ENCODE data around the gene WDR27.
"Not testable (repeated sequence)": the region's sequence is repeated elsewhere in the genome, so short reads cannot be mapped to it uniquely, and the experiment has no call there.

Gene WDR27

GRCh38 chr6:169620171-169621130 lies 81.4 kb downstream of the WDR27 start:
- Histone ChIP-seq H3K56ac (ENCODE audit: low read length) (peak overlapping the region; percentile 82), H3K23ac (ENCODE audit: low read length) (no peak overlapping the region), H3K4me2 (ENCODE audit: low read length) (no peak overlapping the region), H3K9ac (ENCODE audit: low read length) (no peak overlapping the region), H3K27me3 (ENCODE audit: insufficient read depth, low read length, poor library complexity) (no peaks in the 10 kb centered on the region), H3K79me2 (ENCODE audit: control insufficient read depth, insufficient read depth, low read length) (no peaks in the 10 kb centered on the region), H3K4me1 (ENCODE audit: control insufficient read depth, low read depth, low read length) (peaks cover 6% of the 10 kb centered on the region), H3K4ac (ENCODE audit: low read depth, low read length) (peak overlapping the region; percentile 89), H3K18ac (ENCODE audit: low read length) (peak overlapping the region; percentile 81), H3K27ac (ENCODE audit: low read depth, low read length) (peak overlapping the region; percentile 97), H2BK5ac (ENCODE audit: low read length) (peak overlapping the region; percentile 99), H3K79me1 (ENCODE audit: low read length) (peaks cover 5% of the 10 kb centered on the region), H3K4me3 (ENCODE audit: low read length) (no peak overlapping the region), H4K8ac (ENCODE audit: low read depth, low read length) (no peak overlapping the region), H2BK15ac (replicated peaks; ENCODE audit: low read depth) (no peak overlapping the region), H4K5ac (ENCODE audit: low read length) (peak overlapping the region; percentile 10), H3K36me3 (ENCODE audit: control insufficient read depth, insufficient read depth, low read length) (peaks cover 13% of the 10 kb centered on the region), H2BK120ac (ENCODE audit: low read depth, low read length) (peak overlapping the region; percentile 77), H2AK5ac (ENCODE audit: low read length) (peak overlapping the region; percentile 97)
- peak; percentile 92 for DNase-seq
- no CpG with 5 or more reads among the region's 10 CpGs for WGBS (ENCODE audit: extremely low coverage, insufficient coverage, low lambda C conversion rate)

DNA sequence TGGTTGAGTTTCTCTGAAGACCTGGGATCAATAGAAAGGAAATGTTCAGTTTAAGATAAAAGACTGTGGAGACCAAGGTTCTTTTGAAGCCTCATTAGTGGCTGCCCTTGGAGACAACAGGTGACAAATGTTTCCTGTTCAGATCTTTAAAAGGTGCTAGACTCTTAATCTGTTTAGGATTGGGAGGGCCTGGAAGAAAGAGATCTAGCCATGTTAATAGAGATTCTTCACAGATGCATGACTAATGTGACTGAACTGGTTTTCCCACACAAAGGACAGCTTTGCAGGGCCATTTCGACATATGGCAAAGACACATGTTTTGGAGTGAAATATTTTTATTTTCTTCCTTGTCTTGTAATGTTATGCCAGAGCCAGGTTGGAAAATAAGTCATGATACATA lies 82.2 kb downstream of the WDR27 start:
- WGBS (ENCODE audit: extremely low coverage, insufficient coverage, low lambda C conversion rate) = no CpG with 5 or more reads among the region's 1 CpG
- Histone ChIP-seq H3K4me1 (ENCODE audit: control insufficient read depth, low read depth, low read length) (peaks cover 6% of the 10 kb centered on the region), H4K5ac (ENCODE audit: low read length) (no peak overlapping the region), H2BK120ac (ENCODE audit: low read depth, low read length) (peak overlapping the region; percentile 93), H2BK5ac (ENCODE audit: low read length) (peak overlapping the region; percentile 98), H3K23ac (ENCODE audit: low read length) (no peak overlapping the region), H3K36me3 (ENCODE audit: control insufficient read depth, insufficient read depth, low read length) (peaks cover 11% of the 10 kb centered on the region), H3K27ac (ENCODE audit: low read depth, low read length) (peak overlapping the region; percentile 97), H2AK5ac (ENCODE audit: low read length) (no peak overlapping the region), H3K79me1 (ENCODE audit: low read length) (peaks cover 6% of the 10 kb centered on the region), H2BK15ac (replicated peaks; ENCODE audit: low read depth) (no peak overlapping the region), H3K4me3 (ENCODE audit: low read length) (no peak overlapping the region), H3K4me2 (ENCODE audit: low read length) (no peak overlapping the region), H4K8ac (ENCODE audit: low read depth, low read length) (no peak overlapping the region), H3K18ac (ENCODE audit: low read length) (peak overlapping the region; percentile 81), H3K79me2 (ENCODE audit: control insufficient read depth, insufficient read depth, low read length) (no peaks in the 10 kb centered on the region), H3K27me3 (ENCODE audit: insufficient read depth, low read length, poor library complexity) (no peaks in the 10 kb centered on the region), H3K9ac (ENCODE audit: low read length) (no peak overlapping the region), H3K4ac (ENCODE audit: low read depth, low read length) (peak overlapping the region; percentile 90), H3K56ac (ENCODE audit: low read length) (no peak overlapping the region)
- DNase-seq = peak; percentile 96

DNA sequence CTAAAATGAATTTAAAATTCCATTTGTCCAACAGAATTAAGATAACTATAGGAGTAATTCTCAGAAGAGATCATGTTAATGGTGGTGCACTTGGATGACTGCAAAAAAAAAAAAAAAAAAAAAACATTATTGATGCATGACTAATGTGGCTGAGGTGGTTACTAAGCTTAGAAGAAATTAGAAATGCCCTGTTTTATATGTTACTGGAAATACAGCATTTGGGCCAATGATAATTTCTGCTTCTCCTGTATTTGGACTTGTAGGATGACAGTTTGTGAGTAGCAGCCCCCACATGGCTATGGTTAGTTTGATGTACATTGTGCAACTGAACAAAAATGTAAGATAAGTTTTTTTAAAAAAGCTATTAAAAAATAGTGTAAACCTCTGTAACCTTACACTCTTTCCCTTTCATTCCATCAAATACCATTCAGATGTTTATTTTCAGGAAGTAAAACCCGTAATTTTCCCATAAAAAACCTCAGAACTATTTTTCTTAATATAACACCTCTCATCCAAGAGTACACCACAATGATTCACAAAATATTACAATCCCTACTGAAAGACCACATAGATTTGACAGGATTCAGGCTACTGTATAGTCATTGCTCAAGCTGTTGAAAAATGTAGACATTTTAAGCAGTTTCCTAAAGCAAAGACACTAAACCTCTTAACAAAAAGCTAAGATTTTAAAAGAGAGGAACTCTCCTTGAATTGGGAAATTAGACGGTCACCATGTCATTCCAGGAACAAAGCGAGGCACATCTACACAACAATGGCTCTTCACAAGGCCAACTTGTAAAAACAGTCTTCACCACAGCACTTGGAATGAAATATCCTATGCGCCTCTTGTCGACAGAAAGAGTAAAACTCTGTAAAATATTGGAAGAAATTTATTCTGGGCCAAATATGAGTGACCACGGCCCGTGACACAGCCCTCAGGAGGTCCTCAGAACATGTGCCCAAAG lies 83.0 kb downstream of the WDR27 start:
- H3K18ac ChIP-seq (ENCODE audit: low read length) = peak overlapping the region; percentile 82
- H3K4me3 ChIP-seq (ENCODE audit: low read length) = no peak overlapping the region
- H2BK15ac ChIP-seq (replicated peaks; ENCODE audit: low read depth) = peak overlapping the region; percentile 46
- peak; percentile 33 for DNase-seq
- peak overlapping the region; percentile 72 for H2BK5ac ChIP-seq (ENCODE audit: low read length)
- H3K4ac ChIP-seq (ENCODE audit: low read depth, low read length) = peak overlapping the region; percentile 90
- peak overlapping the region; percentile 11 for H3K56ac ChIP-seq (ENCODE audit: low read length)
- no peak overlapping the region for H3K4me2 ChIP-seq (ENCODE audit: low read length)
- H3K9ac ChIP-seq (ENCODE audit: low read length) = no peak overlapping the region
- H4K8ac ChIP-seq (ENCODE audit: low read depth, low read length) = no peak overlapping the region
- no peak overlapping the region for H3K23ac ChIP-seq (ENCODE audit: low read length)
- H4K5ac ChIP-seq (ENCODE audit: low read length) = no peak overlapping the region
- H3K27ac ChIP-seq (ENCODE audit: low read depth, low read length) = peak overlapping the region; percentile 96
- no peaks in the 10 kb centered on the region for H3K79me2 ChIP-seq (ENCODE audit: control insufficient read depth, insufficient read depth, low read length)
- peaks cover 6% of the 10 kb centered on the region for H3K79me1 ChIP-seq (ENCODE audit: low read length)
- no peaks in the 10 kb centered on the region for H3K27me3 ChIP-seq (ENCODE audit: insufficient read depth, low read length, poor library complexity)
- no peak overlapping the region for H2AK5ac ChIP-seq (ENCODE audit: low read length)
- 100% methylated on average over 1 of the region's 7 CpGs for WGBS (ENCODE audit: extremely low coverage, insufficient coverage, low lambda C conversion rate)
- peak overlapping the region; percentile 93 for H2BK120ac ChIP-seq (ENCODE audit: low read depth, low read length)
- H3K4me1 ChIP-seq (ENCODE audit: control insufficient read depth, low read depth, low read length) = peaks cover 6% of the 10 kb centered on the region
- H3K36me3 ChIP-seq (ENCODE audit: control insufficient read depth, insufficient read depth, low read length) = peaks cover 6% of the 10 kb centered on the region

GRCh38 chr6:169617562-169617961 lies 84.3 kb downstream of the WDR27 start:
- H2BK15ac ChIP-seq (replicated peaks; ENCODE audit: low read depth) = no peak overlapping the region
- no CpG with 5 or more reads among the region's 7 CpGs for WGBS (ENCODE audit: extremely low coverage, insufficient coverage, low lambda C conversion rate)
- H3K23ac ChIP-seq (ENCODE audit: low read length) = no peak overlapping the region
- no peak for DNase-seq
- no peak overlapping the region for H4K5ac ChIP-seq (ENCODE audit: low read length)
- peaks cover 6% of the 10 kb centered on the region for H3K4me1 ChIP-seq (ENCODE audit: control insufficient read depth, low read depth, low read length)
- no peaks in the 10 kb centered on the region for H3K79me2 ChIP-seq (ENCODE audit: control insufficient read depth, insufficient read depth, low read length)
- no peaks in the 10 kb centered on the region for H3K27me3 ChIP-seq (ENCODE audit: insufficient read depth, low read length, poor library complexity)
- peaks cover 6% of the 10 kb centered on the region for H3K79me1 ChIP-seq (ENCODE audit: low read length)
- peaks cover 4% of the 10 kb centered on the region for H3K36me3 ChIP-seq (ENCODE audit: control insufficient read depth, insufficient read depth, low read length)
- no peak overlapping the region for H2AK5ac ChIP-seq (ENCODE audit: low read length)
- no peak overlapping the region for H3K27ac ChIP-seq (ENCODE audit: low read depth, low read length)
- H3K56ac ChIP-seq (ENCODE audit: low read length) = no peak overlapping the region
- H2BK120ac ChIP-seq (ENCODE audit: low read depth, low read length) = peak overlapping the region; percentile 51
- peak overlapping the region; percentile 71 for H3K18ac ChIP-seq (ENCODE audit: low read length)
- H3K9ac ChIP-seq (ENCODE audit: low read length) = no peak overlapping the region
- H3K4ac ChIP-seq (ENCODE audit: low read depth, low read length) = no peak overlapping the region
- H3K4me3 ChIP-seq (ENCODE audit: low read length) = no peak overlapping the region
- H4K8ac ChIP-seq (ENCODE audit: low read depth, low read length) = no peak overlapping the region
- H2BK5ac ChIP-seq (ENCODE audit: low read length) = no peak overlapping the region
- no peak overlapping the region for H3K4me2 ChIP-seq (ENCODE audit: low read length)

DNA sequence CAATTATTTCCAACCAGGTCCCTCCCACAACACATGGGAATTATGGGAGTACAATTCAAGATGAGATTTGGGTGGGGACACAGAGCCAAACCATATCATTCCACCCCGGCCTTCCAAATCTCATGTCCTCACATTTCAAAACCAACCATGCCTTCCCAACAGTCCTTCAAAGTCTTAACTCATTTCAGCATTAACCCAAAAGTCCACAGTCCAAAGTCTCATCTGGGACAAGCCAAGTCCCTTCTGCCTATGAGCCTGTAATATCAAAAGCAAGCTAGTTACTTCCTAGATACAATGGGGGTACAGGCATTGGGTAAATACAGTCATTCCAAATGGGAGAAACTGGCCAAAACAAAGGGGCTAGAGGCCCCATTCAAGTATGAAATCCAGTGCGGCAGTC lies 93.2 kb downstream of the WDR27 start:
- WGBS (ENCODE audit: extremely low coverage, insufficient coverage, low lambda C conversion rate) = no CpG with 5 or more reads among the region's 2 CpGs
- not testable (repeated sequence) for H3K4me2 ChIP-seq (ENCODE audit: low read length); H2BK15ac ChIP-seq (replicated peaks; ENCODE audit: low read depth); H3K27me3 ChIP-seq (ENCODE audit: insufficient read depth, low read length, poor library complexity); H3K56ac ChIP-seq (ENCODE audit: low read length); H3K9ac ChIP-seq (ENCODE audit: low read length); H2AK5ac ChIP-seq (ENCODE audit: low read length); H4K8ac ChIP-seq (ENCODE audit: low read depth, low read length); H3K18ac ChIP-seq (ENCODE audit: low read length); H3K79me1 ChIP-seq (ENCODE audit: low read length); H3K79me2 ChIP-seq (ENCODE audit: control insufficient read depth, insufficient read depth, low read length); H3K23ac ChIP-seq (ENCODE audit: low read length); H2BK5ac ChIP-seq (ENCODE audit: low read length); H3K4ac ChIP-seq (ENCODE audit: low read depth, low read length); DNase-seq; H4K5ac ChIP-seq (ENCODE audit: low read length); H3K27ac ChIP-seq (ENCODE audit: low read depth, low read length); H3K4me1 ChIP-seq (ENCODE audit: control insufficient read depth, low read depth, low read length); H3K36me3 ChIP-seq (ENCODE audit: control insufficient read depth, insufficient read depth, low read length); H3K4me3 ChIP-seq (ENCODE audit: low read length); H2BK120ac ChIP-seq (ENCODE audit: low read depth, low read length)
